HG02610 (cell line): Measurements from ENCODE around the gene GLB1L.
"Not testable (repeated sequence)": the region's sequence is repeated elsewhere in the genome, so short reads cannot be mapped to it uniquely, and the experiment has no call there.

ENCODE experiments used
- ATAC-seq: cut with Tn5 transposase; IDR thresholded peaks from one replicate; pipeline ENCODE4 v1.9.1; 2021; ENCODE audit warnings: mild to moderate bottlenecking, moderate library complexity; ENCODE audit not compliant: unreplicated experiment

GLB1L gene

DNA sequence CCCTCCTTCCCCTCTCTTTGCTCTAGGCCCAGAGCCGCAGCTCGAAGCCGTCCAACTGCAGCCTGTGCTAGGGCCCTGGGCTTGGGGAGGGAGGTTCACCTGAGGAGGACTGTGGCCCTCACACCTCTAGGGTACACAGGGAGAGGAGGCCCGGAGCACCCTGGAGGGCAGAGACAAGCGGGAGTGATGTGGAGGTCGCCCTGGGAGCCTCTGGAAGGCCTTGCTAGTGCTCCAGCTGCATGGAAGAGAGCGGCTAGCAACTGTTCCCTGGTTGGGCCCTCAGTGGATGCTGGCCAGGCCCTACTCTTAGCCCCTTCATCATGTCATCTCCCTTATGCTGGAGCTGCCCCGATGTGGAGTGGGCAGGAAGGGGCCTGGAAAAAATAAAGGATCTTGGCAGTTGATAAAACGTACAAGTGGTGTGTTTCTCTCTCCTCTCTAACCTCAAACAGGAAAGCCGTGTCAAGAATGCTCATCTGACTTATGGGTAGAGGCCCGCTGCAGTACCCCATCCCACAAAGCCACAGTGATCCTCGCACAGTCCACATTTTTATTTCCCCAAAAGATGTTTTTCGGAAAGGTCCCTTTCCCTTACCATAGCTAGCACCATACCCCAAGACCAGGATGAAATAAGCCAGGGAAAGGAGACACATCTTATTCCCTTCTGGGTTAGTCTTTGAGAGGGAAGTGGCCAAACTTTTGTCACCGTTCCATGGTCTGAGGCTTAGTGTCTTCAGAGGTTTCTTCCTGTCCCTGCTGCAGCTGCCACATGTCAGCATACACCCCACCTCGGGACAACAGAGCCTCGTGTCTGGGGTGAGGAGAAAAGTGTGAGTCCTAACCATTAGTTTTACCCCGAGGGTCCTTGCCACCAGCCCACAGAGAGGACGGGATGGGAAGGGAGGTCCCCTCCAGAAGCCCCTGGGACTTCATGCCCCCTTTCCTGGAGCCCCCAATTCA is 35.7 kb downstream of the GLB1L start:
- no peak for ATAC-seq

DNA sequence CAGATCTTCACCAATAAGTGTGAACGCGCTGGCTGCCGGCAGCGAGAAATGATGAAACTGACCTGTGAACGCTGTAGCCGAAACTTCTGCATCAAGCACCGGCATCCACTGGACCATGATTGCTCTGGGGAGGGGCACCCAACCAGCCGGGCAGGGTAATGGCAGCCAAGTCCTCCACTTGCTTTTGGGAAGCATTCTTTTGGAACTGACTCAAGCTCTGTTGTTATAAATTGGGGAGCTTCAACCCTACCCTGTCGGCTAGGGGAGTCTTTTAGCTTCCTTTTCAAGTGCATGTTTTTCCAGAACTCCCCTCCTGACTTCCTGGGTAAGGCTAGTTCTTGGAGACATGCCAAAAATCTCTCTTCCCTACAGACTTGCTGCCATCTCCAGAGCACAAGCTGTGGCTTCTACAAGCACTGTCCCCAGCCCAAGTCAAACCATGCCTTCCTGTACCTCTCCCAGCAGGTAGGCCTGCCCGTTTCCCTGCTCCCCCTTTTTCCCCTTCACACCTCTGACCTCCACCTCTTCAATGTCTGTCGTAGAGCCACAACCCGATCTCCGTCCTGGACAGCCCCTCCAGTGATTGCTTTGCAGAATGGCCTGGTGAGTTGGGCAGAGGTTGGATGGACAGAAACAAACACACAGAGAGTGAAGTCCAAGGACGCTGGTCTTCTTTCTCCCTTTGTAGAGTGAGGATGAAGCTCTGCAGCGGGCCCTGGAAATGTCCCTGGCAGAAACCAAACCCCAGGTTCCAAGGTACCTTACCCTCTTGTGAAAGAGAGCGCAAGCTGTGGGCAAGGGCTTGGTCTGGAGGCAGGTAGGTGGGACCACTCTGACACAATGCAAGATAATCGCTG is 37.1 kb downstream of the GLB1L start:
- ATAC-seq, result no peak

GRCh38 chr2:219207134-219207883 is 37.9 kb downstream of the GLB1L start:
- ATAC-seq, result no peak

DNA sequence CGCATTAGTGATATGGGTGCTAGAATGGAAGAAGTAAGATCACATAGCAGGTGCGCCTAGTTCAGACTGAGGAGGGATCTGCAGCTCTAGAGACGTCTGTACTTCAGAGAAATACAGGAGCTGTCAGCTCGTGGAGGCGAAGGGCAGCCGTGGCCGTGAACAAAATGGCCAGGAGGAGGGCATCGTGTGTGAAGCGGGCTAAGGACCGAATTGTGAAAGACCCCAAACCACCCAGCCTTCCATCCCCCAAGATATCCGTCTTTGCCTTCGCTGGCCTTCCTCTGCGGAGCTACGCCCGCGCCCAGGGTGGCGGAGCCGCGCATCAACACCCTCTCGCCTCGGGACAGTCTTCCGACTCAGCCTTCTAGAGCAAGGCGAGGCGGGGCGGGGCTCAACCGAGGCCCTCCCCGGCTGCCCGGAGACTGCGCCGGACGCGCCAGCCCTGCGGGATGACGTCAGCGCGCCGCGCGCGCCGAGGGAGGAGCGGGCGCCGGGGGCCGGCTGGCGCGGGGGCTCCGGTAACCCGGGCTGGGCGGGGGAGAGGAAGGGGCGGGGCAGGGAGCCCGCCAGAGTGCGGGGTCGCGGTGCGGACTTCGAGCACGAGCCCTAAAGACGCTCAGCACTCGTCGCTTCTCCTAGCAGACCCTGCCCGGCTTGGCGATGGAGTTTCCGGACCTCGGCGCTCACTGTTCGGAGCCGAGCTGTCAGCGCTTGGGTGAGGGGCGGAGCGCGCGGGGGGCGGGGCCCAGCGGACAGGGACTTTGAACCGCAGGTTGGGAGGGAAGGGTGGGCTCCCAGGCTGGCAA is 38.7 kb downstream of the GLB1L start, which contains the start of gene ZFAND2B:
ZFAND2B (plus strand) TSS at position 455 of the 806 bp plus-strand sequence; CDS start at position 661, 206 bp downstream.
- ATAC-seq, result peak; percentile 98

DNA sequence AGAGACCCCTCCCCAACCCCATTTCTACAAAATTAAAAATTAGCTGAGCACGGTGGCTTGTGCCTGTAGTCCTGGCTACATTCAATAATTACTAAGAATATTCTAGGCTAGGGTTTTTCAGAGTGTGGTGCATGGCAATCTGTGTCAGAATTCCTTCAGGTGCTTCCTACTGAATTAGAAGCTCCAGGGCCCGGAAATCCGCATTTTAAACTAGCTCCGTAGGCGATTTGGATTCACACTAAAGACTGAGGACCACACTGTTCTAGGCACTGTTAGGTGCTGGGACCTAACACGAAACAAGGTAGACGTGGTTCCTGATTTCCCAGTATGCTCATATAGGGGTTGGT is 39.3 kb downstream of the GLB1L start:
- ATAC-seq, result no peak

- ATAC-seq, result no peak
Measured at GRCh38 chr2:219205165-219205538, 40.1 kb downstream of the GLB1L start.

DNA sequence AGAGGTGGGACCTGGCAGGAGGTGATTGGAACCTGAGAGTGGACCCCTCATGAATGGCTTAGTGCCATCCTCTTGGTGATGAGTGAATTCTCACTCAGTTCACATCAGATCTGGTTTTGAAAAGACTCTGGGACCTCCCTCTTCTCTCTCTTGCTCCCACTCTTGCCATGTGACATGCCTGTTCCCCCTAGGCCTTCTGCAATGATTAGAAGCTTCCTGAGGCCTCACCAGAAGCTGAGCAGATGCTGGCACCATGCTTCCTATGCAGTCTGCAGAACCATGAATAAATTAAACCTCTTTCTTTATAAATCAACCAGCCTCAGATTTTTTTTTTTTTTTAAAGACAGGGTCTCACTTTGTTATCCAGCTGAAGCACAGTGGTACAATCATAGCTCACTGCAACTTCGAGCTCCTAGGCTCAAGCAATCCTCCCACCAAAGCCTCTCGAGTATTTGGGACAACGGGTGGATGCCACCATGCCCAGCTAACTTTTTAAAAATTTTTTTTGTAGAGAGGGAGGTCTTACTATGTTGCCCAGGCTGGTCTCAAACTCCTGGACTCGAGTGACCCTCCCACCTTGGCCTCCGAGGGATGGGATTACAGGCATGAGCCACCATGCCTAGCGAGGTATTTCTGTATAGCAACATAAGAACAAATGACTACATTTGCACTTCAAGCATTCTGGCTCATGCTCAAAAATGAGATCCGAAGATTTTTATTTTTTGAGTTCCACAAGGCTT is 40.6 kb downstream of the GLB1L start:
- no peak for ATAC-seq

- ATAC-seq, result not testable (repeated sequence)
Measured at GRCh38 chr2:219201331-219201730, 43.9 kb downstream of the GLB1L start.

DNA sequence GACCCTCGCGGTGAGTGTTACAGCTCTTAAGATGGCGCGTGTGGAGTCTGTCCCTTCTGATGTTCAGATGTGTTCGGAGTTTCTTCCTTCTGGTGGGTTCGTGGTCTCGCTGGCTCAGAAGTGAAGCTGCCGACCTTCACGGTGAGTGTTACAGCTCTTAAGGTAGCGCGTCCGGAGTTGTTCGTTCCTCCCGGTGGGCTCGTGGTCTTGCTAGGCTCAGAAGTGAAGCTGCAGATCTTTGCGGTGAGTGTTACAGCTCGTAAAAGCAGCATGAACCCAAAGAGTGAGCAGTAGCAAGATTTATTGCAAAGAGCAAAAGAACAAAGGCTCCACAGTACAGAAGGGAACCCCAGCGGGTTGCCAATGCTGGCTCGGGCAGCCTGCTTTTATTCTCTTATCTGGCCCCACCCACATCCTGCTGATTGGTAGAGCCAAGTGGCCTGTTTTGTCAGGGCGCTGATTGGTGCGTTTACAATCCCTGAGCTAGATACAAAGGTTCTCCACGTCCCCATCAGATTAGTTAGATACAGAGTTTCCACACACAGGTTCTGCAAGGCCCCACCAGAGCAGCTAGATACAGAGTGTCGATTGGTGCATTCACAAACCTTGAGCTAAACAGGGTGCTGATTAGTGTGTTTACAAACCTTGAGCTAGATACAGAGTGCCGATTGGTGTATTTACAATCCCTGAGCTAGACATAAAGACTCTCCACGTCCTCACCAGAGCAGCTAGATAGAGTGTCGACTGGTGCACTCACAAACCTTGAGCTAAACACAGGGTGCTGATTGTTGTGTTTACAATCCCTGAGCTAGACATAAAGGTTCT is 44.5 kb downstream of the GLB1L start:
- not testable (repeated sequence) for ATAC-seq

DNA sequence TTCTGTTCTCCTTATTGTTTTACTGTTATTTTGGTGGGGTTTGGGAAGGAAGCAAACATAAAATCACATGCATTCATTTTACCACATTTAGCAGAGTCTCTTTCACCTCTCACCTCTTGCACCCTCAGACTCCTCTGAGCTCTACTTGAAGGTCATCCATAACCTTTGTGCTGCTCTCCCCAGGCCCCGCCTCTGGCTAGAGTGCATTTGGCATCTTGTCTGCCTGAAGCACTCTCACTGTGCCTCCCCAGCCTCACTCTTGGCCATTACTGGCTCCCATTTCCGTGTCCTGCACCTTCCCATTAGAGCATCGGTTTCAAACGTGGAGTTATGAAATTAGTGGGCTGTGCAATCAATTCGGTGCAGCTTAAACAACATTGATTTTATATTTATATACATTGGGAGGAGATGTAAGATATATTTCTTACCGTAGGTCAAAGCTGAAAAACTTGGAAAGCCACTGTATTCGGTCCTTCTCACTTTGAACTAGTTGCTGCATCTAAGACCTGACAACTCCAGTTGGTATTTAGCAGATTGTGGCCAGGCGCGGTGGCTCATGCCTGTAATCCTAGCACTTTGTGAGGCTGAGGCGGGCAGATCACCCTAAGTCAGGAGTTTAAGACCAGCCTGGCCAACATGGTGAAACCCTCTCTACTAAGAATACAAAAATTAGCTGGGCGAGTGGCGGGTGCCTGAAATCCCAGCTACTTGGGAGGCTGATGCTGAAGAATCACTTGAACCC is 45.6 kb downstream of the GLB1L start:
- ATAC-seq, result no peak

DNA sequence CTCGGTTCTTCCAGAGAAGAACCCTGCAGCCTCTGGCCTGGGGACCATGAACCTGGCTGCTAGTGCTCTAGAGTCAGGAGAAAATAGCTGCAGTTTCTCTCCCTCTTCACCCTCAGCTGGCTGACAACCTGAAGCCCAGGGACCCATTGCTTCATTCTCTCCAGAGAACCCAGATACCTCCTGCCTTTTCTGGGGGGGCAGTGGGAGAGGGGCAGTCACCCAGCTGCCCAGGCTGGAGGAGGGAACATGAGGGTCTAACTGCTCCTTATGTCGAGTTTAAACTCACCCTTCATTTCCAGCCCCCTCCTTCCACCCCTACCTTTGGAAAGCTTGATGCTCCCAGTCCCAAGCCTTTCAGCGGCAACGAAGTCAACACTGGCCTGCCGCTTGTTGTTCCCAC is 46.3 kb downstream of the GLB1L start:
- no peak for ATAC-seq

DNA sequence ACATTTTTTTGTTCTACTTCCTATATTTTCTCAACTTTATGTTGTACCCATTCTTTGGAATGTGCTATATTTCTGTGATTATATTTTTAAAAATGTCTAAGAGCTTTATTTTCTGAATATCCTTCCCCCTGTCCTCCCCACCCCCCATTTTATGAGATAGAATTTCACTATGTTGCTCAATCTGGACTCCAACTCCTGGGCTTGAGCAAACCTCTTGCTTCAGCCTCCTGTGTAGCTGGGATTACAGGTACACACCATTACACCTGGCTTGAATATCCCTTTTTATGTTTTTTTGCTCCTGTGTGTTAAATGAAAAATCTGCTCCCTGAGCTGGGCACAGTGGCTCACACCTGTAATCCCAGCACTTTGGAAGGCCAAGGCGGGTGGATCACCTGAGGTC is 47.9 kb downstream of the GLB1L start:
- ATAC-seq, result no peak

DNA sequence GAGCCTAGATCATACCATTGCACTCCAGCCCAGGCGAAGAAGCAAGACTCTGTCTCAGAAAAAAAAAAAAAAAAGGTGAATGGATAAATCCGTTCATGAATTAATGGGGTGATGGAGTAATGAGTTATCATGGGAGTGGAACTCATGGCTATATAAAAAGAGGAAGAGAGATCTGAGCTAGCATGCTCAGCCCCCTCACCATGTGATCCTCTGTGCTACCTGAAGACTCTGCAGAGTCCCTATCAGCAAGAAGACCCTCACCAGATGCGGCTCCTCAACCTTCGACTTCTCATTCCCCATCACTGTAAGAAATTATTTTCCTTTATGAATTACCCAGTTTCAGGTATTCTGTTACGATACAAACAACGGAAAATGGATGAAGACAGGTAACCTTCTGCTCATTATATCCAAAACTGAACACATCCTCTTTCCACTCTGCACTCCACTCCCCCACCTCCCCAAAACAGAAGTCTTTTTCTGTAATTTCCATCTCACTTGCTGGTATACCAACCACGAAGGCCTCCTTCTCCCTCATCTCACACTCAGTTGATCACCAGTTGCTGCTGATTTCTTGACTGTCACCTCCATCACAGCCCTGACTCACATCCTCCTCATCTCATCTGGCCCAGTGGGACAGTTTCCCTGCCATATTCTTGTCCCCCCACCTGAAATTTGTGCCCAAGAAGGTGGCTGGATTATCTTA is 58.3 kb downstream of the GLB1L start:
- no peak for ATAC-seq
